M059J (cell line): ENCODE results near the gene URB1. TPM values are rescaled to one million over a fixed set of nuclear protein-coding genes. Genes with fewer than 3 reads are reported as not detected.
A peak's percentile ranks its signal among the peaks of the same experiment; 100 is the strongest.

Experiments used
- DNase-seq: peaks from one replicate; pipeline ENCODE4 v3.0.0-alpha.2; 2012; ENCODE audit warnings: low read depth
- total RNA-seq: library from RNA; depleted of rRNA; stranded (reverse); fragments of >200 nt; shearing (Covaris generic); gene quantifications from 2 replicates; pipeline ENCODE4 v1.2.3, GENCODE V29; 2014

Gene URB1
- total RNA-seq, 1 experiment from 2014 or later: 18.1 TPM

GRCh38 chr21:32346951-32347350 is 45.9 kb downstream of the URB1 start:
- DNase-seq: no peak

- no peak for DNase-seq
Measured at GRCh38 chr21:32340863-32341848, 51.7 kb downstream of the URB1 start.

- no peak for DNase-seq
Measured at GRCh38 chr21:32338209-32338921, 54.4 kb downstream of the URB1 start.

- no peak for DNase-seq
Measured at GRCh38 chr21:32337206-32337605, 55.6 kb downstream of the URB1 start.

- DNase-seq: peak; percentile 42
Measured at GRCh38 chr21:32336711-32337110, 56.1 kb downstream of the URB1 start.

- no peak for DNase-seq
Measured at GRCh38 chr21:32335601-32336575, 56.9 kb downstream of the URB1 start.

GRCh38 chr21:32334980-32335531 is 57.8 kb downstream of the URB1 start:
- DNase-seq: no peak

- no peak for DNase-seq
Measured at GRCh38 chr21:32333953-32334673, 58.7 kb downstream of the URB1 start.

GRCh38 chr21:32332463-32332951 is 60.3 kb downstream of the URB1 start:
- DNase-seq: no peak

- DNase-seq: no peak
Measured at GRCh38 chr21:32331444-32332305, 61.1 kb downstream of the URB1 start.

- no peak for DNase-seq
Measured at GRCh38 chr21:32330784-32331311, 62.0 kb downstream of the URB1 start.

- DNase-seq: peak; percentile 44
Measured at GRCh38 chr21:32329776-32330175, 63.0 kb downstream of the URB1 start.

- peak; percentile 35 for DNase-seq
Measured at GRCh38 chr21:32329331-32329730, 63.5 kb downstream of the URB1 start.

GRCh38 chr21:32328595-32328994 is 64.2 kb downstream of the URB1 start:
- peak; percentile 36 for DNase-seq

GRCh38 chr21:32325706-32326105 is 67.1 kb downstream of the URB1 start:
- DNase-seq: no peak

GRCh38 chr21:32322676-32323075 is 70.1 kb downstream of the URB1 start:
- DNase-seq: no peak

GRCh38 chr21:32322103-32322502 is 70.7 kb downstream of the URB1 start:
- DNase-seq: no peak

GRCh38 chr21:32321480-32321879 is 71.3 kb downstream of the URB1 start:
- no peak for DNase-seq

- no peak for DNase-seq
Measured at GRCh38 chr21:32320726-32321125, 72.1 kb downstream of the URB1 start.
